Stomach (tissue), 9 donors: ENCODE measurements around the gene PLPP4. TPM values are rescaled to one million over a fixed set of nuclear protein-coding genes. Genes with fewer than 3 reads are reported as not detected.

Experiments
- DNase-seq, 2 donors: peaks; one replicate each; pipeline versions ENCODE4 v3.0.0 to v3.0.0-alpha.2; 2013 to 2019
- H3K27ac ChIP-seq, 5 donors: fragments of 200-600 bp in 4 of 5; sonication (generic) in 4 of 5; one replicate each; pipeline ENCODE4 v1.5.1; 2013 to 2019; ENCODE audit warnings: mild to moderate bottlenecking in 1 of 5, moderate library complexity in 1 of 5
- H3K27me3 ChIP-seq, 3 donors: fragments of 200-600 bp; sonication (generic); one replicate each; pipeline ENCODE4 v1.5.1; 2017 to 2019; ENCODE audit warnings: mixed run types in 1 of 3
- H3K36me3 ChIP-seq, 4 donors: fragments of 200-600 bp; sonication (generic); 1 replicate in 3 of 4; 2 replicates in 1 of 4; pipeline ENCODE4 v1.5.1; 2016 to 2019
- H3K4me1 ChIP-seq, 4 donors: fragments of 200-600 bp; sonication (generic); one replicate each; pipeline ENCODE4 v1.5.1; 2016 to 2019
- H3K4me3 ChIP-seq, 4 donors: fragments of 200-600 bp; sonication (generic) in 3 of 4; one replicate each; pipeline ENCODE4 v1.5.1; 2016 to 2019; ENCODE audit warnings: mild to moderate bottlenecking in 1 of 4
- H3K9me3 ChIP-seq, 4 donors: fragments of 200-600 bp; sonication (generic); one replicate each; pipeline ENCODE4 v1.5.1; 2016 to 2019
- EP300 ChIP-seq: sonication (generic); formaldehyde crosslinking; IDR thresholded peaks from one replicate; pipeline ENCODE4 v1.6.1; 2017; ENCODE audit warnings: antibody characterized with exemption
- POLR2A ChIP-seq, 4 donors: fragments of 450-650 bp; IDR thresholded peaks; one replicate each; pipeline ENCODE4 v1.6.1; 2016; ENCODE audit warnings: antibody characterized with exemption in 4 of 4, control low read depth in 2 of 4, mild to moderate bottlenecking in 1 of 4, moderate library complexity in 1 of 4
- POLR2AphosphoS5 ChIP-seq, 3 donors: sonication (generic); formaldehyde crosslinking; IDR thresholded peaks; one replicate each; pipeline ENCODE4 v1.6.1; 2016; ENCODE audit warnings: antibody characterized with exemption in 3 of 3
- WGBS, 5 donors: extraction: QIAGEN DNeasy Blood & Tissue Kit in 3 of 5; methylation state at CpG; one replicate each; pipeline versions ENCODE4 v1.1.5 to v1.1.7; 2013 to 2018; 5-methylcytosine and 5-hydroxymethylcytosine counted together
- intact Hi-C: fragments of 100-400 bp; cut with DNase I; formaldehyde crosslinking; loops from one replicate; pipeline ENCODE4 v1.15.1; 2023; ENCODE audit warnings: low total_unique reads
- polyA plus RNA-seq, 3 donors: library from polyadenylated mRNA; stranded (reverse); fragments of 200-250 nt; gene quantifications; one replicate each; pipeline ENCODE4 v1.2.3, GENCODE V29; 2013
- total RNA-seq, 5 donors: library from RNA; depleted of rRNA; stranded (reverse); fragments of >200 nt; gene quantifications; one replicate each; pipeline versions ENCODE4 v1.1.0 to v1.2.3, GENCODE V29; 2014 to 2016
- TF ChIP-seq, protein P1 (sequence below), 7 experiments: fragments of 450-650 bp in 4 of 7; fragments of 200-600 bp in 3 of 7; sonication (generic) in 3 of 7; IDR thresholded peaks; one replicate each; pipeline ENCODE4 v1.5.1; 2016 to 2019; ENCODE audit warnings: antibody characterized with exemption in 7 of 7, control low read depth in 2 of 7, mild to moderate bottlenecking in 1 of 7
- donor health status: healthy with polysubstance abuse.
- donor health status: Bipolar disorder and iron deficiency.
- donor health status: healthy.

PLPP4 gene
- total and polyA plus RNA-seq, 8 donors = not detected

DNA sequence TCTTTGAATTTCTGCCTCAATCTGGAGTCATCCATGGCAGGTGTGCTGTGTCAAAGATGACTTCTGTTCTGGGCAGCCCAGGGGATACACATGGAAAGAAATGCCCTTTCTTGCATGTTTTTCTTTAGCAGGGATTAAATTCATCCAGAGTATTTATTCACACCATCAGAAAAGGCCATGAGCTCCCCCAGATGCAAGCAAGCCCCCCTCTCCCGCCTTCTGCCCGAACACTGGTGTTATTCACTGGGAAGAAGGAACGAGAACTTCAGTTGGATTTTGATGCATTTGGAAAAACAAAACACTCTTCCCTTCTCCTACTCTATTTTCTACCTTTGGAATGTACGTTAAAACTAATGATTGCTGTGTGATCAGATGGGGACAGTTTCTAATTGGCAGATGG, 1.4 kb downstream of the PLPP4 start:
- H3K4me1 ChIP-seq = peaks cover 15 to 19% (median 17%) of the 10 kb centered on the region in 4 donors
- DNase-seq = no peak
- no peaks in the 10 kb centered on the region for H3K9me3 ChIP-seq
- WGBS, 5 donors = 67 to 73% (median 73%) methylated on average over 4 of the region's 4 CpGs
- intact Hi-C loops = no loop called here
- TF ChIP-seq EP300 = no peak
- TF ChIP-seq, protein P1, sequence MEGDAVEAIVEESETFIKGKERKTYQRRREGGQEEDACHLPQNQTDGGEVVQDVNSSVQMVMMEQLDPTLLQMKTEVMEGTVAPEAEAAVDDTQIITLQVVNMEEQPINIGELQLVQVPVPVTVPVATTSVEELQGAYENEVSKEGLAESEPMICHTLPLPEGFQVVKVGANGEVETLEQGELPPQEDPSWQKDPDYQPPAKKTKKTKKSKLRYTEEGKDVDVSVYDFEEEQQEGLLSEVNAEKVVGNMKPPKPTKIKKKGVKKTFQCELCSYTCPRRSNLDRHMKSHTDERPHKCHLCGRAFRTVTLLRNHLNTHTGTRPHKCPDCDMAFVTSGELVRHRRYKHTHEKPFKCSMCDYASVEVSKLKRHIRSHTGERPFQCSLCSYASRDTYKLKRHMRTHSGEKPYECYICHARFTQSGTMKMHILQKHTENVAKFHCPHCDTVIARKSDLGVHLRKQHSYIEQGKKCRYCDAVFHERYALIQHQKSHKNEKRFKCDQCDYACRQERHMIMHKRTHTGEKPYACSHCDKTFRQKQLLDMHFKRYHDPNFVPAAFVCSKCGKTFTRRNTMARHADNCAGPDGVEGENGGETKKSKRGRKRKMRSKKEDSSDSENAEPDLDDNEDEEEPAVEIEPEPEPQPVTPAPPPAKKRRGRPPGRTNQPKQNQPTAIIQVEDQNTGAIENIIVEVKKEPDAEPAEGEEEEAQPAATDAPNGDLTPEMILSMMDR (IDR thresholded peaks at IDR 0.05) = no peak
- TF ChIP-seq POLR2AphosphoS5 (IDR thresholded peaks at IDR 0.05) = no peak
- H3K27me3 ChIP-seq = peaks cover 0 to 67% (median 29%) of the 10 kb centered on the region in 3 donors
- H3K4me3 ChIP-seq = no peak overlapping the region
- H3K27ac ChIP-seq = no peak overlapping the region
- no peaks in the 10 kb centered on the region for H3K36me3 ChIP-seq

DNA sequence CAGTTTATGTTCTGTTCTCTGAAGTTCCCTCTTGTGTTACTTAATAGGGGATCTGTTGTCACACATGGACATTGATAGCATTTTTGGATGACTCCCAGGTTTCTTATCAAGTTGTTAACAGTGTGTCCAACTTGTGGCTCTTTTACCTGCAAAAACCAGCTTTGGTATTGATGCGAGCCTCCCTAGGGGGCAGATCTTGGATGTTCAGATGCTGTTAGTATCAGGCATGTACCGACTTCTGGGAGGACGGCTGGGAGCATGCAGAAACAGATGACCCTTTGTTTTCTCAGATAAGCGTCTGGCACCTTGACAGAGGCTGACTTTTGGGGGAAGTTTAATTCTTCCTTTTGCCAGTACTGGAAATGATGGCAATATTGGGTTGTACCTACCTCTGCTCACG, 2.2 kb downstream of the PLPP4 start:
- no peak overlapping the region for H3K27ac ChIP-seq
- no peak for DNase-seq
- peaks cover 0 to 67% (median 29%) of the 10 kb centered on the region in 3 donors for H3K27me3 ChIP-seq
- H3K4me3 ChIP-seq = no peak overlapping the region
- TF ChIP-seq, protein P1 (IDR thresholded peaks at IDR 0.05) = no peak
- TF ChIP-seq POLR2AphosphoS5 (IDR thresholded peaks at IDR 0.05) (no peak), POLR2A (IDR thresholded peaks at IDR 0.05) (no peak), EP300 (no peak)
- H3K9me3 ChIP-seq = no peaks in the 10 kb centered on the region
- peaks cover 15 to 19% (median 17%) of the 10 kb centered on the region in 4 donors for H3K4me1 ChIP-seq
- no peaks in the 10 kb centered on the region for H3K36me3 ChIP-seq
- intact Hi-C loops = no loop called here
- WGBS, 5 donors = 21 to 48% (median 38%) methylated on average over 5 of the region's 5 CpGs

DNA sequence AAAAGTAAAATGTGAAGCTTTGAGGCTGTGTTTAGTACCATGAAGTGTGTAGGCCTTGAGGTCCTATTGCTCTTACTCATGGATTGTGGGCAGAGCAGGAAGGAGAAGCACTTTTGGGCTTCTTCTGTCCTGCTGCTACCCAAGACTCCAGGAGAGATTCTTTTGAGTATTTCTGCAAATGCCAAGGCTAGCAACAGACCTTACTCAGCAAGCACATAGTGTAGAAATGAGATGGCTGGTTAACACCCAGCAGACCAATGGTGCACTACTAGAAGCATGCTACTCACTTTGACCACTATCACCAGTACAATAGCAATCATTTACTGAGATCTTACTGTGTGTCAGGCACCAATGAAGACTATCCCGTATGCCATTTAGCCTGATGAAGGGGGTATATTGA, 3.2 kb downstream of the PLPP4 start:
- 38 to 87% (median 77%) methylated on average over 1 of the region's 1 CpG for WGBS, 5 donors

DNA sequence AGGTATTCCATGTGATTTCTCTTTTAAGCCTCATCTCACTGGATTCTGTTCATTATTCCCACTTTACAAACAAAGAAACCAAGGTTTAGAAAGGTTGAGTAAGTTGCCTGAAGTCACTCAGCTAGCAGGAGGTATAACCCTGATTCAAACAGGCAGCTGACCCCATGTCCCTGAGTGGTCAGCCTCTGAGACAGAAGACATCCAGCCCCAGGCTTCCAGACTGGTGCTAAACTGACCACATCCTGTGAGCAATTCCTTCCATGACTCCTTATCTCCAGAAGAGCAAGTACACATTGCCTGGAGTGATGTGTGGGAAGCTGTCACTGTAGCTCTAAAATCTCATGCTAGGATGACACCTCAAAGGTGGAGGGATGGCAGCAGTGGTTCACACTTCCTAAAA, 3.7 kb downstream of the PLPP4 start:
- TF ChIP-seq, protein P1 (IDR thresholded peaks at IDR 0.05) = no peak
- TF ChIP-seq POLR2A (IDR thresholded peaks at IDR 0.05) (no peak), EP300 (no peak), POLR2AphosphoS5 (IDR thresholded peaks at IDR 0.05) (no peak)
- Histone ChIP-seq H3K4me1 (peaks cover 15 to 19% (median 17%) of the 10 kb centered on the region in 4 donors), H3K27me3 (peaks cover 0 to 63% (median 29%) of the 10 kb centered on the region in 3 donors), H3K27ac (no peak overlapping the region), H3K9me3 (no peaks in the 10 kb centered on the region), H3K4me3 (no peak overlapping the region), H3K36me3 (no peaks in the 10 kb centered on the region)
- DNase-seq = no peak
- intact Hi-C loops = no loop called here

More for the DNA sequence above, 3.2 kb downstream of the PLPP4 start:
- intact Hi-C loops = no loop called here
- Histone ChIP-seq H3K4me1 (peaks cover 15 to 19% (median 17%) of the 10 kb centered on the region in 4 donors), H3K27me3 (peaks cover 0 to 67% (median 29%) of the 10 kb centered on the region in 3 donors), H3K4me3 (no peak overlapping the region), H3K27ac (no peak overlapping the region), H3K36me3 (no peaks in the 10 kb centered on the region), H3K9me3 (no peaks in the 10 kb centered on the region)
- TF ChIP-seq EP300 (no peak), POLR2AphosphoS5 (IDR thresholded peaks at IDR 0.05) (no peak), POLR2A (IDR thresholded peaks at IDR 0.05) (no peak)
- TF ChIP-seq, protein P1 (IDR thresholded peaks at IDR 0.05) = no peak
- no peak for DNase-seq
